GM21619 (cell line): ENCODE data around the gene CALY.
"Not testable (repeated sequence)": the region's sequence is repeated elsewhere in the genome, so short reads cannot be mapped to it uniquely, and the experiment has no call there.

Source experiments
- ATAC-seq: cut with Tn5 transposase; IDR thresholded peaks from one replicate; pipeline ENCODE4 v1.9.1; 2021; ENCODE audit not compliant: unreplicated experiment

CALY gene, protein sequence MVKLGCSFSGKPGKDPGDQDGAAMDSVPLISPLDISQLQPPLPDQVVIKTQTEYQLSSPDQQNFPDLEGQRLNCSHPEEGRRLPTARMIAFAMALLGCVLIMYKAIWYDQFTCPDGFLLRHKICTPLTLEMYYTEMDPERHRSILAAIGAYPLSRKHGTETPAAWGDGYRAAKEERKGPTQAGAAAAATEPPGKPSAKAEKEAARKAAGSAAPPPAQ

GRCh38 chr10:133336577-133337369, at the start of gene CALY:
Gene CALY, minus strand, starts transcription at chr10:133336896. Its CDS starts 7,907 bp downstream, at chr10:133328989.
- ATAC-seq: no peak

DNA sequence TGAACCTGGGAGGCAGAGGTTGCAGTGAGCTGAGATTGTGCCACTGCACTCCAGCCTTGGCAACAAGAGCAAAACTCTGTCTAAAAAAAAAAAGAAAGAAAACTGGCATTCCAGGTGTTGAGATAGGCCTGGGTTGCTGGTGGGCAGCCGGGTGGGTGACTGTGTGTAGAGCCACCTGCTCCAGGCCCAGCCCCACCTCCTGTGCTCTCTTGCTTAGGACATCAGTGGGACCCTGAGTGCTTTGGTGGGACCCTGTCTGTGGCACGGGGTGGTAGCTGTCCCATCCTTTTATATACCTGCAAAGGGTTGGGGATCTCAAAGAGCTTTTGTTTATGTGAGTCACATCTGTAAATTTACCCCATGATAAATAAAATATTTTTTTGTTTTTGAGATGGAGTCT, 48.5 kb upstream of the CALY start:
- ATAC-seq: no peak

DNA sequence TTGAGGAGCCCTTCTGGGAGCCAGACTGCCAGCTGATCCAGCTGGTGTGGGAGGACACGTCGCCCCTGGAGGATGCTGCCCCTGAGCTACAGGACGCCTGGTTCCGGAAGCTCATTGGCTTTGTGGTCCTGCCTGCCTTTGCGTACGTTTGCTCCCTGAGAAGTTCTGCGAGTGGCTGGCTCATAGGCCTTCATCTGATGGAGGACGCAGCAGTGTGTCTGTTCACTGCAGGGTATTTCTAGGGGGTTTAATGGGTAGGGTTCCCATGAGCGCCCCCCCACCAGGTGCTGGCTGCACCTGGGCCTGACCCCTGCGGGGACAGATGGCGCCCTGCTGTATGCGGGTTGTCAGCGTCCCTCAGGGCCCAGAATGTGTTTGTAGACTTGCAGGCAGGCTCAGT, 47.4 kb upstream of the CALY start:
- no peak for ATAC-seq

- ATAC-seq: no peak
These were observed 46.9 kb upstream of the CALY start for GRCh38 chr10:133383551-133383950.

DNA sequence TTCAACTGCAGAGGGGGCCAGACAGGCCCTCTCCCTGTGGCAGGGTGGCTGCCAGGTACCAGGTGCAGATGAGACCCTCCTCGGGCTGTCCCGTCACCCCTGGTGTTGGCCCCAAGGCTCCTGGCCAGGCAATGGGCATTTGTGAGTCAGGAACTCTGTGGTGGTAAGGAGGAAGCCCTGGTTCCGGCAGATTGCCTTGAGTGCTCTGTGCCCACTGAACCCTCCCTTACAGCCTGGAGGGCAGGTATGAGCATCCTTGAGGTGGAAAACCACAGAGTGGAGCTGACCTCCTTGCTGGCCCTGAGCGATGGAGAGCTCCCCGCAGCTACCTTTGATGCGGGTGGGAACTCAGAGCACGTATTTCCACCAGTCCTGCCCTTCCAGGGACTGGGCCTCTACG, 44.3 kb upstream of the CALY start:
- ATAC-seq: no peak

- no peak for ATAC-seq
These were observed 43.3 kb upstream of the CALY start for GRCh38 chr10:133379801-133380666.

GRCh38 chr10:133379152-133379800, 42.6 kb upstream of the CALY start, which contains the start of gene PAOX:
Gene PAOX, plus strand, starts transcription at chr10:133379262. Its CDS starts 55 bp downstream, at chr10:133379317.
- ATAC-seq: peak; percentile 55

GRCh38 chr10:133378251-133379096, 41.8 kb upstream of the CALY start:
- peak; percentile 34 for ATAC-seq

- ATAC-seq: no peak
These were observed 41.1 kb upstream of the CALY start for GRCh38 chr10:133377818-133378250.

DNA sequence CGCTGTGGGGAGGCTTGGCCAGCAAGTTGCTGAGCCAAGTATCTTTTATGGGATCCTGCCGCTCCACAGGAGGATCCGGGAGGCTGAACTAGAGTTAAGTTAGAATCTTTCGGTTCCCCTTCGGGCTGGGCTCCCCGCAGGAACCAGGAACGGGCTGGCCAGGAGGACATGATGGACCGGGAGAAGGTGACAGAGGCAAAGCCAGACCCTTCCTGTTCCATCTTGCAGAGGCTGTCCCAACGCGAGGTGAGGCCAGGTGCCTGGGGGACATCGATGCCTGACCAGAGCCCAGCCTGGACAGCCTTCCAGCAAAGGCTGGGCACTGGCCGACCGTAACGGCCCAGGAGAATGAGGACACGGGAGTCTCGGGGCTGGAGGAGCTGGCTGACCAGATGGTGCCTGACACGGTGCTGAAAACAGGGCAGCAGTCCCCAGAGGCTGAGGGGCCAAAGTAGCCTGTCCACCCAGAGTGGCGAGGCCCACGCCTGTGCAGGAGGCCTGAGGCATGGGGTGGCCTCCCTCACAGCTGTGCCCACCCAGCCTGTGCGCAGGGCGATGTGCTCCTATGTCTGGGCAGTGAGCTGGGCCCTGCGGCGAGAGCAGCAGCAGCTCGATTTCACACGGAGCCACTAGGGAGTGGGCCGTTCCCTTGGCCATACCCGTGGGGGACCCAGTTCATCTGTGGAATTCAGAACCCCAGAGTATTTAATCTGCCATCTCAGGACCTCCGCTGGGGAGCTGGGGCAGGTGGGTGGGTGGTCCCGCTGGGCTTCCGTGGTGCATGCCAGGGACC, 40.5 kb upstream of the CALY start:
- ATAC-seq: no peak

DNA sequence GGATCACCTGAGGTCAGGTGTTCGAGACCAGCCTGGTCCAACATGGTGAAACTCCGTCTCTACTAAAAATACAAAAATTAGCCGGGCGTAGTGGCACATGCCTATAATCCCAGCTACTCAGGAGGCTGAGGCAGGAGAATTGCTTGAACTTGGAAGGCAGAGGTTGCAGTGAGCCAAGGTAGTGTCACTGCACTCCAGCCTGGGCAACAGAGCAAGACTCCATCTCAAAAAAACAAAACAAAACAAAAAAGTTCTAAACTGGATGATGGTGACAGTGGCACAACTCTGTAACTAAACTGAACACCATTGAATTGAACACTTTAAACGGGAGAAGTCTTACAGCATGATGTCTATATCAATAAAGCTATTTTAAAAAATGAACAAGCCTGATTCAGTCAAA, 39.5 kb upstream of the CALY start:
- not testable (repeated sequence) for ATAC-seq

DNA sequence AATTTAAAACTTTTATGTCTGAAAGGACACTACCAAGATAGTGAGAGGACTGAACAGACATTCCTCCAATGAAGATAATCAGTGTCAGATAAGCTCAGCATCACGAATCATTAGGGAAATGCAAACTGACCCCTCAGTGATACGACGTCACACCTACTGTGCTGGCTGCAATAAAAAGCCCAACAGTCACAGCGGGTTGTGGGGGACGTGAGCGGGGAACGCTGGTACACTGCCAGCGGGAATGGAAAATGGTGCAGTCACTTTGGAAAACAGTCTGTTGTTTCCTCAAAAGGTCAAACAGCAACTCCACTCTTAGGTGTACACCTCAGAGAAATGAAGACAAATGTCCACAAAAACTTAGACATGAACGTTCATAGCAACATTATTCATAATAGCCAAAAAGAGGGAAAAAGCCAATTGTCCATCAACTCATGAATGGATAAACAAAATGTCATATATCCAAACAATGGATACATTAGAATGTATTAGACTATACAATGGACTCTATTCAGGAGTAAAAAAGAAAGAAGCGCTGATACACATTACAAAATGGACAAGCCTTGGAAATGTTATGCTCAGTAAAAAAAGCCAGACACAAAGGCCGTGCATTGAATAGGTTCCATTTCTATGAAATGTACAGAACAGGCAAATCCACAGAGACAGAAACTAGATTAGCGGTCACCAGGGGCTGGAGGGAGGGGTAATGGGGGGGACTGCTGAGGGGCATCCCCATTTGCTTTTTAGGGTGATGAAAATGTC, 38.8 kb upstream of the CALY start:
- ATAC-seq: no peak

- peak; percentile 96 for ATAC-seq
These were observed 36.7 kb upstream of the CALY start, which contains the start of gene ECHS1 for GRCh38 chr10:133373174-133374090. Gene ECHS1, minus strand, starts transcription at chr10:133373354. Its CDS starts 21 bp downstream, at chr10:133373333.

GRCh38 chr10:133372507-133372906, 35.8 kb upstream of the CALY start:
- no peak for ATAC-seq

GRCh38 chr10:133370030-133370786, 33.5 kb upstream of the CALY start:
- ATAC-seq: no peak

GRCh38 chr10:133368153-133368552, 31.5 kb upstream of the CALY start:
- no peak for ATAC-seq

DNA sequence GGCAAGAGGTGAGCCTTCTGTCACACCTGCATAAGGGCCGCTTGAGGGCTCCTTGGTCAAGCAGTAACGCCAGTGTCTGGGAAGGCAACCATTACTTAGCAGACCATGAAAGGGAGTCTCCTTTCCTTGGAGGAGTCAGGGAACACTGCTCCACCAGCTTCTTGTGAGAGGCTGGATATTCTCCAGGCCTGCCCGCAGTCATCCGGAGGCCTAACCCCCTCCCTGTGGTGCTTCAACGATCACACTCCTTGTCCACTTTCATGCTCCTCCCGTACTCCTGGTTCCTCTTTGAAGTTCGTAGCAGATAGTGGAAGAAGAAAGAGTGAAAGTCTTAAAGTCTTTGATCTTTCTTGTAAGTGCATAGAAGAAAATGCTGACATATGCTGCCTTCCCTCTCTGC, 30.8 kb upstream of the CALY start:
- not testable (repeated sequence) for ATAC-seq
